Limb (tissue), 2 donors: ENCODE measurements around the gene ZNF341.

Source experiments
- DNase-seq, 2 donors: peaks; one replicate each; pipeline ENCODE4 v3.0.0-alpha.2; 2016; ENCODE audit errors: extremely low spot score in 2 of 2

The ZNF341 gene

DNA sequence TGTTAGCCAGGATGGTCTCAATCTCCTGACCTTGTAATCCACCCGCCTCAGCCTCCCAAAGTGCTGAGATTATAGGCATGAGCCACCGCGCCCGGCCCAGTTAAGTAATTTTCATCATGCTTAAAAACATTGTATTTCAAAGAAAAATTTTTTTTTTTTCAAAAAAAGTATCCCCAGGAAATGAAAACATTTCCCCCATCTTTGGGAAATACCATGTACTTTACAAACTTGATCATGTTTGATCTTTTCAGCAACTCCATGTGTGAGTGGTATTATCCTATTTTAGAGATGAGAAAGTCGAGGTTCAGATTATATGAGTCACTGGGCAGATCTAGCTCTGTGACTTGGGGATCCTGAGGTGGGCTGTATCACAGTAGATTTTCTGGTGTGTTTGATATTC lies 91.2 kb downstream of the ZNF341 start:
- no peak for DNase-seq

DNA sequence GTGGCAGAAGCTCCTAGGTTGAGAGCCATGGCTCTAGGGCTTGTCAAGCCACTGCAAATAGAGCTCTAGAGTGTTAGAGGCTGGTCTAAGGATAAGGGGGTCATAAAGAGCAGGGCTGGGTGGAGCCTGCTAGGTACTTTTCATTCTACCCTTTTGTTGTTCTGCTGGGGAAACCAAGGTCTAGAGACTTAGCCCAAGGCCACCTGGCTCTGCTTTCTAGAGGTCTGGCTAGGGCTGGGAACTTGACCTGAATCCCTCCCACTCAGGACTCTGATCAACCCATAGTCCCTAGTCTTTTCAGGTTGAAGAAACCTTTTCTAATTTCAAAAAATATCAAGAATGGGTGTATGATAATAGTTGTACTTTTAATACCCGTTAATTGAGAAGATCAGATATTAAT lies 93.1 kb downstream of the ZNF341 start:
- no peak for DNase-seq

DNA sequence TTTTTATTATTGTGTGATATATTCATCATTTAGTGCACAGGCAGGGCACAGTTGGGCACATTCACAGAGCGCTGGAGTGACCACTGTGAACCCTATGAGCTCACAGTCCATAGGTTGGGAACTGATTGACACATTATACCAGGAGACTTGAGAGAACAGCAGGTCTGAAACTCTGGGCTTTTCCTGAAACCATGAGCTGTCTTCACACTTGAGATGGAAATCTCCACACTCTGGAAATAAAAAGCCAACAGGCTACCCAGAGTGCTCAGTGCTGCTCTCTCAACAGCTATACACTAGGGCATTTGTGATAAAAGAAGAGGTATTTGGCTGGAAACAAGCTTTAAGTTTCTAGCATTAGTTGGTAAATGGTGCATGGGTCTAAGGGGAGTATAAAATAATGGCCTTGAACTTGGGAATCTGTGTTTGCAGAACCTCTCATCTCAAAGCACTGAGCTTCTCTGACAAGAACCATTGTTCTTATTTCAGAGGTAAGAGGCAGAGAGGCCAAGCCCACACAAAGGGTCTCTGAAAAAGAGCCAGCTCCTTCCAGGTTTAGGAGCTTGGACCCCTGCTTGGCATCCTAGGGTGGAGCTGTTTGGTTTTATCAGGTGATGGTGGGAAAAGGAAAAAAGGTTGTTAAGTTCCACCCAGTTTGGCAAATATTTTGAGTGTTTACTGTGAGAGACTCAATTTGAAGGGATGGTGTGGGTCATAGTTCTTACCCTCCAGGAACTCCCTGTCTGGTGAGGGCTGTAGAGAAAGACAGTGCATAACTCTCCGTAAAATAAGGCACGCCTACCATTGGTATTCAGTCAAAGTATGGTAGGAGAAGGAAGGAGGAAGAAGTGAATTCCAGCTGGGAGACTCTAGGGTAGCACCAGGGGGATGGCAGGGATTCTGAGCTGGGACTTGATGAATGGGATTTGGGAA lies 93.8 kb downstream of the ZNF341 start:
- no peak for DNase-seq

DNA sequence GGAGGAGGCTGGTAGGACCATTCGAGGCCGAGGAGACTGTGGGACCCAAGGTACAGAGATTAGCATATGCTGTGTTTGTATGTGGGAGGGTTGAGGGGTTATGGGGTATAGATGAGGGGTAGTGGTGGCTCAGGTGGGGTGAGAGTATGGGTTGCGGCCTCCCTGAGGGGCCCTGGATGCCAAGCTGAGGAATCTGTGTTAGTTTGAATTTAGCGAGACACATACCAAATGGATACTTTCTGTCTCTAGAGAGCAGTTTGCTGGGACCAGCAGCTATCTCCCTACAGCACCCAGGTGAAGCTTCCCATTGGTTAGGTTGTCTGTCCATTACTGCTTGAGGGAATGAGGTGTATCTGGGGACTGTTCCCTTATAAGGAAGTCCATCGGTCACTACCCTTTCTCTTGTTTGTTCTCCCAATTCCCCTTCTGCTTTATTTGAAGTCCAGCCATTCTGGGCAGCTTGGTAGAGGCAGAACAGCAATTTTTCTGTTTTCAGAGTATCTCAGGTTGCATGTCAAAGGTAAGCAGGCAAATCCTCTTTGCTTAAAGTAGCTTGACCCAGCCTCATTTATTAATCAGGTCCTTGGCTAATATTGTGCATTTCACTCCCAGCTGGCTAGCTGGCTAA lies 94.6 kb downstream of the ZNF341 start:
- no peak for DNase-seq

DNA sequence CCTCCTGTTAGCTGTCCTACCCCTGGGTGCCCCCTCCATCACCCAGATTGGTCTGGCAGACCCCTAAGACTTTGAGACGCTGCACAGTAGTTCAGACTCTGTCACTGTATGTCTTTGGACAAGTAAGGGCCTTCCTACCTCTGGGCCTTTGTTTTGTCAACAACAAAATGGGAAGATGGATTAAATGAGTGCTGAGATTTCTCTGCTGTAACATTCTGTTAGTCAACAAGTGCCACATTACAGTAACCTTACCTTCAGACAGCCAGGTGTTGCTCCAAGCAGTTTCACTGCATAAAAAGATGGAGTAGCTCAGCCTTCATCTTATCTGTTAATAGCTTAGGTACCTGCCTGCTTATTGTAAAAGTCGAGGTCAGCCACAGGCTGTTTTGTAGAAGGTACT lies 95.3 kb downstream of the ZNF341 start:
- no peak for DNase-seq

DNA sequence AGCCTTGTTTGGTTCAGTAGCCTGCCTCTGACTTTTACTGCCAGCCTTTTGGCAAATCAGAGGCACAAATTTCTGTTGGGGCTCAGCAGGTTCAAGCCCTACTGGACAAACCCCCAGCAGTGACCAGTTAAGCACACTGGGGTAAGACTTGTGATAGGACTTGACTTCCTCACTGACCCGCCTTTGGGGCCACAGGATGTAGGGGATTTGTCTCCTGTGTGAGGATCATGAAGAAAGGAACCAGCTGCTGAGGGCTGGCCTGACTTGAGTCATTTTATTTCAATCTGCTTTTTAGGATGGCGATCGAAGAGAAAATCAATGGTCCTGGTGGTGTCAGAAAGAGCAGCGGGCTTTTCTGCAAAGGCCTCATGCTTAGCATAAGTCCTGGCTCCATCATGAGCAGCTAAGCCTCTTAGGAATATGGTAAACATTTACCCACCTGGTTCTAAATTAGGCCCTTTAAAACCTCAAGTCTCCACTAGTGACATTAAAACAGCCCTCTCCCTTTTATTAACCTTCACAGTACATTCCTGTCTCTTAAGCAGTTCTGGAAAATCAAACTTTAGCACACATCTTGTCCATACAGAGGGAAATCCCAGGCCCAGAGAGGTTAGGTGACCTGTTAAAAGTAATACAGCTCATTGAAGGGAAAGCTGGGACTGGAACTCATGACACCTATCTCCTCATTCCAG lies 96.0 kb downstream of the ZNF341 start:
- no peak for DNase-seq

DNA sequence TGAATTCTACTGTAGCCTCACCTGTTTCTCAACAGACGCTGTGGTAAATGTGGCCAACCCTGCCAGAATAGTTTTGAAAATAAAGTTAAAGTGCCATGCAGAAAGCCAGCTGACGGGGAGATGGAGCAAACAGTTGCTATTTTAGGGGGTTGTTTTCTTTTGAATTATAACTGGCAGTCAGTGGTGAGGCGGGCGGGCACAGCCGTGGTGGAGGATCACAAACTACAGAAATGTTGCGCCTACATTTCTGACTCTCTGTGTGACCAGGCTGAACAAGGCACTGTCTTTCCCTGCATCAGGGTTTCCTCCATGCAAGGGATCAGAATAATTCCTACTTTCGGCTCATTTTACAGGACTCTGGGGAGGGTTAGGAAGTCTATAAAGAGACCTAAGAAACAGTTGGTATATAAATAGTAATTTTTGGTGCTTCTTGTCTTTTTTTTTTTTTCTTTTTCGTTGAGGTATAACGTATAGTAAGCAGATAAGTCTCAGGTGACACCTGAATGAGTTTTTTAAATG lies 96.6 kb downstream of the ZNF341 start:
- DNase-seq, result no peak

DNA sequence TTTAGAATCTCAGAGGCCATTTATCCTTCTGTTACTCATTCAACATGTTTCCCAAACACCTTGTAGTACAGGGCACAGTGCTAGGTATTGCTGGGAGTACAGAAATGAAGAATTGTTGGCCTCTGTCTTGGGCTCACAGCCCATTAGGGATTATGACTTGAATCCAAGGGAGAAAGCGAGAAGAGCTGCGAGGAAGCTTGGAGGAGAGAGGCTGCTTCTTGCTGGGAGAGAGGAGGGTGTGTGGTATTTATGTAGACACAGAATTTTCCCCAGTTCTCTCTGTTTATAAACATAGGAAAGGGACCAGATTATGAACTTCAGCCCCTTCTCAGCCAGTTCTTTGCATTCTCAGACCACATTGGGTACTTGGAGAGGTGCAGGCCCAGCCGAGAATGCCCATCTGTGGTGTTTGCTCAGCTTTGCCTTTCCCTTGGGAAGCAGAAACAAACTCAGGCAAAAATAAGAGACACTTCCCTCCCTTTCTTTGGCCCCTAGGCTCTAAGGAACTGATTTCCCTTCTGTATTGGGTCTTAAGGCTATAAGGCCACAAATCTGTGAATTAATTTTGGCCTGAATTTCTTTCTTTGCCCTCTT lies 97.3 kb downstream of the ZNF341 start:
- no peak for DNase-seq

DNA sequence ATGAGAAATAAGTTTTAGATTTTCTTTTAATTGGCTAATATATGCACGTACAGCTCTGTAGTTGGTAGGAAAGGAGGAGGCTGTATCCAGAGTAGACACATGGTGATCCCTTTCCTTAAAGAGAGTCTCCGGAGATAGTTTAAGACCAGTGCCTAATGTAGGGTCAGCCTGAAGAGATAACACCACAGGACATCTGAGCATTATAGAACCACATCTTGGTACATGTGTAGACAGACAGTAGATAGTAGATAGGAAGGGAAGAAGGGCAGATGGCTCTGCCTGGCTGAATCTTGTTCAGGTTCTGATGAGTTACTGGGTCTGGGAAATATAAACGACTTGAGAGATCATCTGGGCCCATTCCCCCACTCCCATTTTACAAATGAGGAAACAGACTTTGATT lies 97.8 kb downstream of the ZNF341 start:
- DNase-seq, result no peak

DNA sequence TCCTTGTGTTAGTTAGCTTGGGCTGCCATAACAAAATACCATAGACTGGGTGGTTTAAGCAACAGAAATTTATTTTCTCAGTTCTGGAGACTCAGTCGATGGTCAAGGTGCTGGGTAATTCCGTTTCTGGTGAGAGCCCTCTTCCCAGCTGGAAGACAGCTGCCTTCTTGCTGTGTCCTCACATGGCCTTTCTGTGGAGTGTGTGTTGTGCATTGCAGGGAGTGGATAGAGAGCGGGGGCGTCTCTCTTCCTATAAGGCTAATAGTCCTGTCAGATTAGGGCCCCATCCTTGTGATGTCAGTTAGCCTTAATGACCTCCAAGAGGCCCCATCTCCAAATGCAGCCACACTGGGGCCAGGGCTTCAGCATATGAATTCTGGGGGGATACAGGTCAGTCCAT lies 98.6 kb downstream of the ZNF341 start:
- no peak for DNase-seq

DNA sequence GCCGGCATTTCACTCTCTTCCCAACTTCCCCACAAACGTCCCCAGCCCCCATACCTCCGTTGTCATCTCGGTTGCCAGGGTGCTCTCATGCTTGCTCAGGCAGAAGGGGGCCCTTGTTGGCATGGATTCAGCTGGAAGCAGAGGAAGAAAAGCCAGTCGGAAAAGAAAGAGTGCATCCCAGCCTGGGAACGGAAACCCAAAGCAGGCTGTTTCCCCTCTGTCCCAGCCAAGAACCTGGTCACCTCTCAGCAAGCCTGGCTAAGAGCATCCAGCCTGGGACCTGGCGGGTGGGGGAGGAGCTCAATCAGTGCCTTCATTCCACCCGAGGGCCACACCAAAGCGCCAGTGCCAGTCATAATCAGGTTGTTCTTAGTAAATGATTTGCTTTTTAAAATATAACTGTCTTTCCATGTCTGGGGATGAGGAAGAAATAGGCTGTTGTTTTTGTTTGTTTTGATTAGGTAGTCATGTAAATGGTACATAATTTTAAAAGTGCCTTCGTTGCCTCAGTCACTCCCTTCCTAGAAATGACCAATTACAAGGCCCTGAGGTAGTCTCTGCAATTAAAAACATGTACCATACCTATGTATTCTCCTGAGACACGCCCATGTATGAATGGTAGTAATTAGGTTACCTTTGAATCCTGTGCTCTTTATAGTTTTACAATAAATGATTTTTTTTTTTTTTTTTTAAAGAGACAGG lies 100.5 kb downstream of the ZNF341 start:
- peak; percentile 44 to 75 for DNase-seq

DNA sequence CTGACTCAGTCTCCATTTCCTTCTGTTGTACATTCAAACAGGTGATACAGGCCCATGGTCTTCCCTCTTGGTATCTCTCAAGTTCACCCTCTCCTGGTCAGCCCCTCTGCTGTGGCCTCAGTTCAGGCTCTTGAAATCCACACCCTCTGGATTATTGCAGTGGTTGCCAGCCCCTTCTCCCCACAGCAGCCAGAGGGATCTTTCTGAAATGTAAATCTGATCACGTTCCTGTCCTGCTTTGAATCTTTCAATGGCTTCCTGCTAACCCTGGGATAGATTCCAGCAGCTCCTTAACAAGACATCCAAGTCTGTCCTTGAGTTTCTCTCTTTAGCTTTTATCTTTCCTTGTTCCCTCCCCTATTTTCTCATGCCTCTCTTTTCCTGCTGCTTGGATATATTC lies 101.5 kb downstream of the ZNF341 start:
- DNase-seq, result no peak

DNA sequence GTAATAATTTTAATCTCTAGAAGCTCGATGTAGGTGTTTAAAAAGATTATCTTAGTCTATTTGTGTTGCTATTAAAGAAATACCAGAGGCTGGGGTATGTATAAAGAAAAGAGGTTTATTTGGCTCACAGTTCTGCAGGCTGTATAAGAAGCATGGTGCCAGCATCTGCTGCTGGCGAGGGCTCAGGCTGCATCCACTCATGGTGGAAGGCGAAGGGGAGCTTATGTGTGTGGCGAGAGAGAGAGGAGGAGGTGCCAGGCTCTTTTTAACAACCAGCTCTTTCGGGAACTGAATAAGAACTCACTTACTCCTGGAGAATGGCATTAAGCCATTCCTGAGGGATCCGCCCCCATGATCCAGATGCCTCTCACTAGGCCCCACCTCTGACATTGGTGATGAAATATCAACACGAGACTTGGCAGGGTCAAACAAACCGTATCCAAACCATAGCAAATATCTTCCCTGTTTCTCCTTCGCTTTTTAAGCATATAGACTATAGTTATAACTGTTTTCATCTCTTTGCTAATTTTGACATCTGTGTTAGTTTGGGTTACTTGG lies 103.9 kb downstream of the ZNF341 start:
- DNase-seq, result no peak

DNA sequence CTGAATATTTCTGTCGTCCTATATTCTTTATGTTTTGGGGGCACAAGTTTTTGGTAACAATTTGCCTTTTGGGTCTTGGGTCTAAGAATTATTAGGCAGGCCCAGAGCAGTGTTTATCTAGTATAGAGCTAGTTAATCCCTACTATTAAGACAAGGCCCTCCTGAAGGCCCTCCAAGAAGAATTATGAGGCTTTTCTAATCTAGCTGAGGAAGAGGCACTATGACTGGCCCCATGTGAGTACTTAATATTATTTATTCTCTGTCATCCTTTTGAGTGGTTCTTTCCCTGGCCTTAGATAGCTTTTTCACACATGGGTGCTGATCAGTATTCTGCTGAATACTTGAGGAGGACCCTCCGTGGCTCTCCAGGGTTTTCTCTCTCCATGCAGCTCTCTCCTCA lies 104.5 kb downstream of the ZNF341 start:
- no peak for DNase-seq

DNA sequence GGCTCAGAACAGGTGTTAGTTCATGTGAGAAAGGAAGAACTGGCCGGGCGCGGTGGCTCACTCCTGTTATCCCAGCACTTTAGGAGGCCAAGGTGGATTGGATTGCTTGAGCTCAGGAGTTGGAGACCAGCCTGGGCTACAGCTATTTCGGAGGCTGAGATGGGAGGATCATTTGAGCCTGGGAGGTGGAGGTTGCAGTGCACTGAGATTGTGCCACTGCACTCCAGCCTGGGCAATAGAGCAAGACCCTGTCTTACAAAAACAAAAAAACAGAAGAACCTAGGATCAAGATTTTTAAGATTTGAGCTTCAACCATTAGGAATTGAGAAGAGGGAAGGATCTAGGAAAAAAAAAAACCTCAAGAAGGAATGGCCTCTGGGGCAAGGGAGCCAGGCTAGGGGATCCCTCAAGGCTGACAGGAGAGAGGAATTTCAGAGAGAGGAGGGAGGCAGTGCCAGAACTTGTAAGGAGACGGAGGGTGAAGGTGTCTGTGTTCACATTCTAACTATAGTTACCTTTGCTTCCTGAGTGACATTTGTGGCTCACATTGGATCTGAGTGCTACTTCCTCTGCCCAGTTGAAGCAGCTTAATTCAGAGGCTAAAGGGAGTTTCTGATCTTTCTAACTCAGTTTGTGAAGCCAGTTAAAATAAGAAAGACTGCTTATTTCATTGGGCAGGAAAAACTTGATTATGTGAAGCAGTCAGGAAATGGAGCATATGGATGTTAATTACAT lies 105.5 kb downstream of the ZNF341 start:
- DNase-seq, result no peak

DNA sequence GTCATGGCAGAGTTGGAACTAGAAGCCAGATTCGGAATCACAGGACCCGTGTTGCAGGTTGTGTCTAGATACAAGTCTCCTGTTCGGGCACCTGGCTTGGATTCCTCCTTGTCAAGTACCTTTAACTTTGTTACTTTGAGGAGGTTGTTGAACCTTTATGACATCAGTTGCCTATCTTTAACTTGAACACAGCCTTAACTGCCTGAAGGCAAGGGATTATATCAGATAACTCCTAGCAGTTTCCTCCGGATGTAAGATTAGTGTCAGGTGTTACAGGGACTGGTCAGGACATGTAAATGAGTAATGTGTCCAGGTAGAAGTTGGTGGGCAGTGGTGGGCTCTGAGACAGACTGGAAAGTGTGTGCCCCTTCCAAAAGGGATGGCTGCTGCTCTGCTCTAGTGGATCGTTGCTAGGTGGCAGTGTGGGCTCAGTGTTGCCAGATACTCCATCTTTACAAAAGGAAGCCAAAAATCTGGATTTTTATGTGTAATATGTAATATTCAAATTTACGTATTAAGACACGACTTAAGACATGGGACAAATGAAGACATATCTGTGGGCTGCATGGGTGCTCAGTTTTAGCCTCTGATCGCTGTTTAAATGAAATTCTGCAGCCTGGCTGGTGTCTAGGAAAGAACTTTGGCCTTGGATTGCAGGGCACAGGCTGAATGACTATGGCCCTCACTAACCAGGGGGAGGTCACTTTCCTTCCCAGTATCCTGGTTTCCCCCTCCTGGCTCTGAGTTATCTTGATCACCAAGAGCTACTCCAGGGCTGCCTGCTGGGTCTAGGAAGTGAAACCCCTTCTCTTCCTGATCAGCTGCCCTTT lies 106.5 kb downstream of the ZNF341 start:
- no peak for DNase-seq

DNA sequence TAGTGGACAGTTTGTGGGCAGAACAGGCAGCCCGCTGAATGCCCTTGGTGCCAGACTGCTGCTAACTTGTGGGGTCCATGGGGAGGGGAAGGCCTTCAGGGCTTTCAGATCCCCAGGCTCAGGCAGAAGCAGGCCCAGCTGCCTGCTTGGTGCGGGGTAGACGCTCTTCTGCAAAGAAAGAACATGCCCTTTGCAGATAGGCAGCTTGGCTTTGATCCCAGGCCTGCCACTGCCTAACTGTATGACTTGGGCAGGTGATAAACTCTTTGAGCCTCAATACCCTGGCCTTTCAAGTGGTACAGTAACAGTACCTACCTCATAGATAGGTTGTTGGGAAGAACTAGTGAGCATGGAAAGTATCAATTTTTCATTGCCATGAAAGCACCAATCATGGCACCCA lies 107.8 kb downstream of the ZNF341 start:
- DNase-seq, result no peak

DNA sequence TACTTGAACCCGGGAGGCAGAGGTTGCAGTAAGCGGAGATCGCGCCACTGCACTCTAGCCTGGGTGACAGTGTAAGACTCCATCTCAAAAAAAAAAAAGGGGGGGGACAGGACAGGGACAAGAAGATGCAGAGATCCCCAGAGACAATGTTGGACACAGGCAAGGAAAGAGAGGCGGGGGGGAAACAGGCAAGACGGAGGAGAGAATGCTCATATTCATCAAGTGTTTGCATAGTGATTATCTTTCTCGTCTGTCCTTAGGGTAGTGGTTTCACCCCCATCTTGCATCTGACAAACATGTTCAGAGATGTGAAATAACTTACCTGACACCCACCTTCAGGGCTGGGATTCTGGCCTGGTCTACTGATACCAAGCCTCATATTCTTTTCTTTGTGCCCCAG lies 108.4 kb downstream of the ZNF341 start:
- DNase-seq, result no peak

DNA sequence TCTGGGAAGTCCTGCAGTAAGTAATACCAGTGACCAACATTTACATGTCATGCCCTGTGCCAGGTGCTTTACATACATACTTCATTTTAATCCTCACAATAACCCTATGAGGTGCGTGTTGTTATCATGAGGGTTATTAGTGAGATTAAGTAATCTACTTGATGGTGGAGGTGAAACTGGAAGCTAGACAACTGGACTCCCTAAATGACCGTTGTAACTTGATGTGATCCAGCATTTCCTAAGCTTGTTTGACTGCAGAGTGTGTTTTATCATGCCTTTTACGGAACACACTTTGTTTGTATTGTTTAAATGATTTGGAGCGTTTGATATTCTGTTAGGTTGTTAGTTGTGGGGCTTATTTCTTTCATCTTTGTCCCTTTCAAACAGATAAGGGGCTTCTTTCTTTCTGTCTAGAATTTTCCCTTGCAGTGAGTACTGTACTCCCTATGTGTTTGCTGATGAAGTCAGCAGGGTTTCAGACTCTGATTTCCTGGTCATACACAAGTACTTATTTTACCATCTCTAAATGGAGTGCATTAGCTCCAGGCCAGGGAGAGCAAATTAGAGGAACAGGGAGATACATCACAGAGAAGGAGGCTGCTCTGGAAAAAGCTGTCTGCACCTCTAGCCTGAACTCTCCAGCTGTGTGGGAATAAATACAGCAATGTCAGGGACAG lies 109.1 kb downstream of the ZNF341 start:
- DNase-seq, result no peak
